GM18502 (cell line): Measurements from ENCODE around the gene S100G.

Source experiments
- ATAC-seq: cut with Tn5 transposase; IDR thresholded peaks from one replicate; pipeline ENCODE4 v1.9.1; 2021; ENCODE audit warnings: mild to moderate bottlenecking; ENCODE audit not compliant: unreplicated experiment, poor library complexity

Gene S100G

GRCh38 chrX:16702700-16703599 lies 53.0 kb downstream of the S100G start:
- no peak for ATAC-seq
